HepG2 (cell line): ENCODE measurements around the gene CDK17. TPM values are rescaled to one million over a fixed set of nuclear protein-coding genes. Genes with fewer than 3 reads are reported as not detected.

Source experiments
- ATAC-seq: fragments of 200-7000 bp; cut with Tn5 transposase; 3 replicates; pipeline ENCODE4 v1.9.1; 2020; ENCODE audit warnings: mild to moderate bottlenecking, moderate library complexity
- BruUV-seq: library from RNA; stranded (reverse); fragments of 400-500 nt; replicated peaks from 2 replicates; lab custom pipeline; 2021; lab: Mats Ljungman, UMichigan
- CTCF ChIA-PET: fragments of 300-600 bp; formaldehyde crosslinking; extraction: SDS; loops from one replicate; lab custom pipeline; 2021; ENCODE audit warnings: low total read pairs, inconsistent platforms, low intra/inter-chr PET ratio; lab: Yijun Ruan, JAX
- POLR2A ChIA-PET: fragments of 350-600 bp; sonication (Branson Sonifier 250); formaldehyde crosslinking; loops from one replicate; lab custom pipeline; 2020; ENCODE audit warnings: antibody characterized with exemption, inconsistent platforms; lab: Yijun Ruan, JAX
- DNase-seq: peaks from one replicate; pipeline ENCODE4 v3.0.0-alpha.2; 2015; ENCODE audit warnings: low spot score
- FAIRE-seq: peaks from 3 replicates; lab custom pipeline; 2011; peaks lifted over from hg19 to GRCh38; lab: Jason Lieb, UNC
- H2AFZ ChIP-seq: one replicate; pipeline ENCODE4 v1.6.1; 2011; ENCODE audit warnings: low read length, inconsistent platforms
- H3K27ac ChIP-seq: fragments of 300-600 bp; 3 replicates; pipeline ENCODE4 v1.8.0; 2011; ENCODE audit warnings: mixed run types, mild to moderate bottlenecking, mixed read lengths, low read length, inconsistent platforms; ENCODE audit not compliant: insufficient read depth; ENCODE audit errors: extremely low read length
- H3K27me3 ChIP-seq, 2 experiments: fragments of 200-600 bp in 1 of 2; 2 replicates in 1 of 2; 3 replicates in 1 of 2; pipeline versions ENCODE4 v1.6.0 to v1.8.0; 2011; ENCODE audit warnings: low read length in 2 of 2, mild to moderate bottlenecking in 2 of 2, moderate library complexity in 2 of 2, inconsistent platforms in 1 of 2; ENCODE audit not compliant: insufficient read depth in 2 of 2, control insufficient read depth in 1 of 2
- H3K36me3 ChIP-seq, 2 experiments: fragments of 200-600 bp in 1 of 2; replicated peaks in 1 of 2; 2 replicates in 1 of 2; 3 replicates in 1 of 2; pipeline versions ENCODE4 v1.5.1 to v1.8.0; 2011; ENCODE audit warnings: low read length in 2 of 2, inconsistent platforms in 1 of 2; ENCODE audit not compliant: insufficient read depth in 2 of 2, control insufficient read depth in 1 of 2
- H3K4me1 ChIP-seq: 2 replicates; pipeline ENCODE4 v1.5.1; 2012; ENCODE audit warnings: low read length, inconsistent platforms; ENCODE audit not compliant: insufficient read depth
- H3K4me2 ChIP-seq: 2 replicates; pipeline ENCODE4 v1.6.0; 2011; ENCODE audit warnings: low read depth, low read length, inconsistent platforms
- H3K4me3 ChIP-seq, 3 experiments: fragments of 200-600 bp in 1 of 3; sonication (generic), shearing (Covaris generic) in 1 of 3; replicated peaks in 1 of 3; 2 replicates each; pipeline ENCODE4 v1.5.1; 2011 to 2016; ENCODE audit warnings: low read length in 3 of 3, inconsistent platforms in 2 of 3, low read depth in 2 of 3, mild to moderate bottlenecking in 2 of 3, control low read depth in 1 of 3, mixed read lengths in 1 of 3; ENCODE audit not compliant: insufficient read depth in 1 of 3
- H3K79me2 ChIP-seq: one replicate; pipeline ENCODE4 v1.6.1; 2011; ENCODE audit warnings: low read length, inconsistent platforms; ENCODE audit not compliant: insufficient read depth
- H3K9ac ChIP-seq: 2 replicates; pipeline ENCODE4 v1.6.0; 2011; ENCODE audit warnings: mild to moderate bottlenecking, low read depth, low read length, inconsistent platforms; ENCODE audit not compliant: insufficient read depth
- H3K9me3 ChIP-seq: 2 replicates; pipeline ENCODE4 v1.5.1; 2012; ENCODE audit warnings: mild to moderate bottlenecking, low read length
- H4K20me1 ChIP-seq: 2 replicates; pipeline ENCODE4 v1.6.0; 2011; ENCODE audit warnings: inconsistent platforms, mild to moderate bottlenecking, low read length, moderate library complexity; ENCODE audit not compliant: insufficient read depth
- CEBPG ChIP-seq: IDR thresholded peaks from 2 replicates; pipeline ENCODE4 v1.6.1; 2016
- GTF2F1 ChIP-seq: fragments of 150-350 bp; IDR thresholded peaks from 2 replicates; pipeline ENCODE4 v1.6.1; 2014; ENCODE audit warnings: low read length
- HOXA5 ChIP-seq: sonication (generic); formaldehyde crosslinking; IDR thresholded peaks from 2 replicates; pipeline ENCODE4 v1.4.0; 2020; ENCODE audit warnings: missing genetic modification reagents
- REXO4 ChIP-seq: sonication (generic); formaldehyde crosslinking; IDR thresholded peaks from 2 replicates; pipeline ENCODE4 v1.8.0; 2022; ENCODE audit warnings: missing genetic modification reagents, mild to moderate bottlenecking, borderline replicate concordance
- RXRB ChIP-seq: IDR thresholded peaks from 2 replicates; pipeline ENCODE4 v1.6.1; 2016; ENCODE audit warnings: borderline replicate concordance, missing genetic modification reagents, missing compliant biosample characterization
- TBX3 ChIP-seq: fragments of 450-650 bp; IDR thresholded peaks from 2 replicates; pipeline ENCODE4 v1.6.1; 2017; ENCODE audit warnings: antibody characterized with exemption, mild to moderate bottlenecking, inconsistent platforms, borderline replicate concordance
- ZNF224 ChIP-seq: sonication (generic); formaldehyde crosslinking; IDR thresholded peaks from 2 replicates; pipeline ENCODE4 v1.5.0; 2020; ENCODE audit warnings: mild to moderate bottlenecking, missing genetic modification reagents
- ZNF326 ChIP-seq: sonication (generic); formaldehyde crosslinking; IDR thresholded peaks from 2 replicates; pipeline ENCODE4 v1.4.0; 2020; ENCODE audit warnings: missing genetic modification reagents, borderline replicate concordance
- ZNF652 ChIP-seq: IDR thresholded peaks from 2 replicates; pipeline ENCODE4 v1.6.1; 2016; ENCODE audit warnings: low read depth, borderline replicate concordance
- ZNF781 ChIP-seq: sonication (generic); formaldehyde crosslinking; IDR thresholded peaks from 2 replicates; pipeline ENCODE4 v1.5.1; 2020; ENCODE audit warnings: borderline replicate concordance, mild to moderate bottlenecking, missing genetic modification reagents; ENCODE audit errors: not compliant biosample characterization
- WGBS: methylation state at CpG from one replicate; pipeline ENCODE4 v1.1.6; 2017; ENCODE audit warnings: low lambda C conversion rate; 5-methylcytosine and 5-hydroxymethylcytosine counted together
- in situ Hi-C: cut with HindIII; loops from 2 replicates; pipeline ENCODE4 v1.10.0; 2017; ENCODE audit warnings: low pct_unique_long_range_greater_than_20kb; ENCODE audit not compliant: extremely low pct_ligation_motif_present
- intact Hi-C: fragments of 100-400 bp; cut with micrococcal nuclease; formaldehyde crosslinking; loops from one replicate; pipeline ENCODE4 v1.10.0; 2022; ENCODE audit not compliant: unreplicated experiment
- polyA plus RNA-seq, 8 experiments: library from polyadenylated mRNA; depleted of rRNA in 3 of 8; stranded (reverse) in 7 of 8; unstranded in 1 of 8; fragments of >200 nt; fragmentation: Illumina TruSeq in 4 of 8; extraction: Trizol in 4 of 8; gene quantifications; 2 replicates each; pipeline versions ENCODE4 v1.2.1 to v1.2.3, GENCODE V29; 2011 to 2016; ENCODE audit warnings: low read depth in 4 of 8, missing spikeins in 1 of 8, mixed read lengths in 1 of 8; ENCODE audit not compliant: insufficient read depth in 1 of 8
- total RNA-seq, 5 experiments: library from RNA; depleted of rRNA; stranded (reverse); fragments of >200 nt; fragmentation: Illumina TruSeq; extraction: Trizol; gene quantifications; 2 replicates each; pipeline ENCODE4 v1.2.3, GENCODE V29; 2016; ENCODE audit warnings: low read depth in 1 of 5
- TF ChIP-seq, protein P1 (sequence below): sonication (generic); formaldehyde crosslinking; IDR thresholded peaks from 2 replicates; pipeline ENCODE4 v1.5.1; 2020; ENCODE audit warnings: missing genetic modification reagents, mild to moderate bottlenecking, borderline replicate concordance
- TF ChIP-seq, protein P2 (sequence below): sonication (generic); formaldehyde crosslinking; IDR thresholded peaks from 2 replicates; pipeline ENCODE4 v1.5.0; 2020; ENCODE audit warnings: mild to moderate bottlenecking, missing genetic modification reagents

Gene CDK17
- total and polyA plus RNA-seq, 2 of the 13 experiments (the other 11 are each of a cell fraction or from before 2014, with no cell fraction given) = 9.9 to 22.3 TPM

DNA sequence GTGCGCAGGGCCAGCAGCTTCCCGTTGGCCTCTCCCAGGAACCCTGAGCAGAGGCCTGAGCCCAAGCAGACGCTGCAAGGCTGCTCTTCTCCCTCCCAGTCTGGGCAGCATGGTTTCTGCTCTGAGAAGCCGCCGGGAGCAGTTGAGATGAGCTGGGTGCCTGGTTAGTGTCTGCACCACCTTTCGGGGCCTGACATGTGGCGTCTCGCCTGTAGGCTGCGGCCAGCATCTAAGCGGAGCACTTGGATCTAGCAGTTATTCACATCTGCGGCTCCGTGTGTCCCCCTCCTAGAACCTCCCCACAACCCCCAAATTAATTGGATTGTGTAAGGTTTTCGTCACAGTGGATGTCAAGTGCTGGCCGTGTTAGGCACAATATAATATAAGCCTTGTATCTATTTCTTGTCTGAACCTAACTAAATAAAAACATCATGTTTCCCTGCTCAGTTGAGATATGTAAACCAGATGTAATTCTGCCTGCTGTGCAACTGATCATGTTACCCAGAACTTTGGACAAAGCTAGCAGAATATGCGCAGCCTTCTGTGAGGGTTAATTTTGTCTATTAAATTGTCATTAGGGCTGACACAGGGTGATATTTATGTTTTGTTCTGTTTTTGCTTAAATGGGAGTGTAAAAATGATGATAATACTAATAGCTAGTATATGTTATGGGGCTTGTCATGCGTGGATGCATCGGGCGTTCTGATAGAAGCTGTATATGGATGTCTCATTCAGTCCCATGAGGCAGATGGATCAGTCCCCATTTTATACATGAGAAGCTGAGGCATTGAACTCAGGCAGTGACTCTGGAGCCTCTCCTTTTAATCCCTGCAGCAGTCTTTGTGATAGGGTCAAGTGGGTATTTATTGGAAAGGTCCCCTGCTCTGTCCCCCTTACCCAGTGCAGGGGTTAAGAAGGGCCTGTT, 160.3 kb downstream of the CDK17 start:
- H3K4me1 ChIP-seq = peaks cover 13% of the 10 kb centered on the region
- in situ Hi-C loops = no loop called here
- no peak overlapping the region for H3K4me3 ChIP-seq
- no peak overlapping the region for H3K9ac ChIP-seq
- H4K20me1 ChIP-seq = no peaks in the 10 kb centered on the region
- DNase-seq (no peak), FAIRE-seq (no peak), ATAC-seq (no peak; the same call in 2 of the 3 replicates)
- no peaks in the 10 kb centered on the region for H3K9me3 ChIP-seq
- no peak overlapping the region for H3K27ac ChIP-seq
- no peaks in the 10 kb centered on the region for H3K79me2 ChIP-seq
- no peaks in the 10 kb centered on the region for H3K27me3 ChIP-seq
- BruUV-seq = no TSS peak
- no peak overlapping the region for H3K4me2 ChIP-seq
- no peaks in the 10 kb centered on the region for H3K36me3 ChIP-seq
- no peak overlapping the region for H2AFZ ChIP-seq
- TF ChIP-seq RXRB (CRISPR knock-in tag) (no peak), CEBPG (CRISPR knock-in tag) (no peak), ZNF326 (CRISPR knock-in tag) (no peak), ZNF652 (CRISPR knock-in tag) (no peak), TBX3 (no peak), GTF2F1 (no peak), HOXA5 (no peak), ZNF224 (CRISPR knock-in tag) (no peak), REXO4 (CRISPR knock-in tag) (no peak), ZNF781 (no peak)
- TF ChIP-seq, protein P1, sequence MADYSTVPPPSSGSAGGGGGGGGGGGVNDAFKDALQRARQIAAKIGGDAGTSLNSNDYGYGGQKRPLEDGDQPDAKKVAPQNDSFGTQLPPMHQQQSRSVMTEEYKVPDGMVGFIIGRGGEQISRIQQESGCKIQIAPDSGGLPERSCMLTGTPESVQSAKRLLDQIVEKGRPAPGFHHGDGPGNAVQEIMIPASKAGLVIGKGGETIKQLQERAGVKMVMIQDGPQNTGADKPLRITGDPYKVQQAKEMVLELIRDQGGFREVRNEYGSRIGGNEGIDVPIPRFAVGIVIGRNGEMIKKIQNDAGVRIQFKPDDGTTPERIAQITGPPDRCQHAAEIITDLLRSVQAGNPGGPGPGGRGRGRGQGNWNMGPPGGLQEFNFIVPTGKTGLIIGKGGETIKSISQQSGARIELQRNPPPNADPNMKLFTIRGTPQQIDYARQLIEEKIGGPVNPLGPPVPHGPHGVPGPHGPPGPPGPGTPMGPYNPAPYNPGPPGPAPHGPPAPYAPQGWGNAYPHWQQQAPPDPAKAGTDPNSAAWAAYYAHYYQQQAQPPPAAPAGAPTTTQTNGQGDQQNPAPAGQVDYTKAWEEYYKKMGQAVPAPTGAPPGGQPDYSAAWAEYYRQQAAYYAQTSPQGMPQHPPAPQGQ (CRISPR knock-in tag) = no peak
- TF ChIP-seq, protein P2, sequence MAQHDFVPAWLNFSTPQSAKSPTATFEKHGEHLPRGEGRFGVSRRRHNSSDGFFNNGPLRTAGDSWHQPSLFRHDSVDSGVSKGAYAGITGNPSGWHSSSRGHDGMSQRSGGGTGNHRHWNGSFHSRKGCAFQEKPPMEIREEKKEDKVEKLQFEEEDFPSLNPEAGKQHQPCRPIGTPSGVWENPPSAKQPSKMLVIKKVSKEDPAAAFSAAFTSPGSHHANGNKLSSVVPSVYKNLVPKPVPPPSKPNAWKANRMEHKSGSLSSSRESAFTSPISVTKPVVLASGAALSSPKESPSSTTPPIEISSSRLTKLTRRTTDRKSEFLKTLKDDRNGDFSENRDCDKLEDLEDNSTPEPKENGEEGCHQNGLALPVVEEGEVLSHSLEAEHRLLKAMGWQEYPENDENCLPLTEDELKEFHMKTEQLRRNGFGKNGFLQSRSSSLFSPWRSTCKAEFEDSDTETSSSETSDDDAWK (CRISPR knock-in tag) = no peak
- POLR2A ChIA-PET = no interaction called here
- CTCF ChIA-PET = no interaction called here
- intact Hi-C loops = no loop called here
- 95% methylated on average over 13 of the region's 18 CpGs for WGBS
